HCT116 (cell line): ENCODE data around the gene BYSL. TPM values are rescaled to one million over a fixed set of nuclear protein-coding genes. Genes with fewer than 3 reads are reported as not detected.

Experiments
- ATAC-seq: fragments of 200-7000 bp; cut with Tn5 transposase; 2 replicates; pipeline ENCODE4 v1.9.1; 2020; ENCODE audit warnings: mild to moderate bottlenecking, moderate library complexity
- BruUV-seq: library from RNA; stranded (reverse); fragments of 400-500 nt; replicated peaks from 2 replicates; lab custom pipeline; 2021; lab: Mats Ljungman, UMichigan
- CTCF ChIA-PET: fragments of 300-600 bp; sonication (Branson Sonifier 250); formaldehyde crosslinking; loops from one replicate; lab custom pipeline; 2021; ENCODE audit warnings: antibody characterized with exemption; lab: Charles Lee
- POLR2A ChIA-PET: fragments of 300-600, 350-600 bp; sonication (Branson Sonifier 250); formaldehyde crosslinking; loops from one replicate; lab custom pipeline; 2021; ENCODE audit warnings: antibody characterized with exemption; lab: Charles Lee
- RAD21 ChIA-PET, 2 experiments: fragments of 300-600 bp; sonication (Branson Sonifier 250); formaldehyde crosslinking; loops; one replicate each; lab custom pipeline; 2023; ENCODE audit warnings: low total read pairs in 2 of 2; ENCODE audit not compliant: uncharacterized antibody in 2 of 2, unreplicated experiment in 2 of 2, low non-redundant PET in 1 of 2; lab: Charles Lee
- DNase-seq: peaks from one replicate; pipeline ENCODE4 v3.0.0-alpha.2; 2010; ENCODE audit warnings: low read depth, low spot score
- H2AFZ ChIP-seq: fragments of 200-600 bp; shearing (Covaris generic), sonication (generic); 2 replicates; pipeline ENCODE4 v1.6.1; 2017; ENCODE audit warnings: low read depth, mixed run types, mixed read lengths, antibody characterized with exemption, low read length; ENCODE audit not compliant: poor library complexity, severe bottlenecking
- H3K27ac ChIP-seq: 2 replicates; pipeline ENCODE4 v1.5.1; 2012; ENCODE audit warnings: low read depth, low read length
- H3K27me3 ChIP-seq: fragments of 200-600 bp; sonication (generic); 2 replicates; pipeline ENCODE4 v1.6.1; 2016; ENCODE audit warnings: mixed run types, low read length, mixed read lengths; ENCODE audit not compliant: insufficient read depth
- H3K36me3 ChIP-seq, 2 experiments: fragments of 200-500 bp in 1 of 2; fragments of 200-600 bp in 1 of 2; sonication (Bioruptor generic) in 1 of 2; sonication (generic) in 1 of 2; 2 replicates each; pipeline versions ENCODE4 v1.5.1 to v1.6.1; 2014 to 2016; ENCODE audit warnings: low read length in 2 of 2, inconsistent platforms in 1 of 2, mixed read lengths in 1 of 2, mixed run types in 1 of 2; ENCODE audit not compliant: insufficient read depth in 2 of 2, control insufficient read depth in 1 of 2
- H3K4me1 ChIP-seq, 2 experiments: fragments of 200-600 bp in 1 of 2; sonication (generic) in 1 of 2; 2 replicates each; pipeline versions ENCODE4 v1.5.1 to v1.6.1; 2012 to 2017; ENCODE audit warnings: low read length in 2 of 2, inconsistent platforms in 1 of 2, mild to moderate bottlenecking in 1 of 2, mixed read lengths in 1 of 2, mixed run types in 1 of 2, moderate library complexity in 1 of 2; ENCODE audit not compliant: insufficient read depth in 2 of 2, control insufficient read depth in 1 of 2
- H3K4me2 ChIP-seq: fragments of 200-600 bp; sonication (generic); 2 replicates; pipeline ENCODE4 v1.6.1; 2017; ENCODE audit warnings: mixed run types, low read length, mixed read lengths
- H3K4me3 ChIP-seq, 2 experiments: fragments of 200-600 bp in 1 of 2; sonication (generic) in 1 of 2; replicated peaks in 1 of 2; 2 replicates each; pipeline ENCODE4 v1.5.1; 2011 to 2016; ENCODE audit warnings: low read length in 2 of 2, control low read depth in 1 of 2, low read depth in 1 of 2, mild to moderate bottlenecking in 1 of 2, mixed read lengths in 1 of 2, mixed run types in 1 of 2
- H3K79me2 ChIP-seq: fragments of 200-600 bp; sonication (generic); 2 replicates; pipeline ENCODE4 v1.6.1; 2017; ENCODE audit warnings: mild to moderate bottlenecking, mixed run types, low read length, moderate library complexity, mixed read lengths; ENCODE audit not compliant: insufficient read depth
- H3K9ac ChIP-seq: fragments of 200-600 bp; sonication (generic); 2 replicates; pipeline ENCODE4 v1.6.1; 2016; ENCODE audit warnings: low read length, mixed read lengths
- H3K9me2 ChIP-seq: fragments of 200-600 bp; sonication (generic), shearing (Covaris generic); 2 replicates; pipeline ENCODE4 v1.6.1; 2017; ENCODE audit warnings: mixed run types, mild to moderate bottlenecking, moderate library complexity; ENCODE audit not compliant: insufficient read depth
- H3K9me3 ChIP-seq, 2 experiments: fragments of 200-500 bp in 1 of 2; fragments of 200-600 bp in 1 of 2; sonication (Bioruptor generic) in 1 of 2; sonication (generic) in 1 of 2; 2 replicates each; pipeline ENCODE4 v1.6.1; 2014 to 2017; ENCODE audit warnings: low read length in 2 of 2, mixed read lengths in 2 of 2, inconsistent platforms in 1 of 2, low read depth in 1 of 2, mild to moderate bottlenecking in 1 of 2, mixed run types in 1 of 2, moderate library complexity in 1 of 2; ENCODE audit not compliant: control insufficient read depth in 1 of 2, insufficient read depth in 1 of 2
- H4K20me1 ChIP-seq: fragments of 200-600 bp; sonication (generic), shearing (Covaris generic); 2 replicates; pipeline ENCODE4 v1.6.1; 2017; ENCODE audit warnings: mixed run types, mild to moderate bottlenecking, moderate library complexity; ENCODE audit not compliant: insufficient read depth
- CEBPB ChIP-seq: IDR thresholded peaks from 2 replicates; pipeline ENCODE4 v1.6.1; 2012; ENCODE audit warnings: low read depth
- EGR1 ChIP-seq: IDR thresholded peaks from 2 replicates; pipeline ENCODE4 v1.6.1; 2012; ENCODE audit warnings: low read depth
- POLR2A ChIP-seq: IDR thresholded peaks from 2 replicates; pipeline ENCODE4 v1.7.0; 2011; ENCODE audit warnings: borderline replicate concordance; ENCODE audit not compliant: insufficient read depth, insufficient read length; ENCODE audit errors: extremely low read depth
- RAD21 ChIP-seq: IDR thresholded peaks from 2 replicates; pipeline ENCODE4 v1.6.1; 2012; ENCODE audit warnings: low read depth, mild to moderate bottlenecking
- SRF ChIP-seq: IDR thresholded peaks from 2 replicates; pipeline ENCODE4 v1.6.1; 2012; ENCODE audit warnings: low read depth
- TCF7L2 ChIP-seq: IDR thresholded peaks from 2 replicates; pipeline ENCODE4 v1.7.0; 2011; ENCODE audit warnings: borderline replicate concordance, inconsistent platforms; ENCODE audit not compliant: insufficient read depth, insufficient read length; ENCODE audit errors: extremely low read depth
- YY1 ChIP-seq: IDR thresholded peaks from 2 replicates; pipeline ENCODE4 v1.6.1; 2011; ENCODE audit warnings: low read length, low read depth, moderate library complexity, mild to moderate bottlenecking; ENCODE audit not compliant: insufficient replicate concordance; ENCODE audit errors: extremely low read depth
- ZFX ChIP-seq: fragments of 450-650 bp; IDR thresholded peaks from 2 replicates; pipeline ENCODE4 v1.6.1; 2017
- intact Hi-C: fragments of 100-400 bp; cut with micrococcal nuclease; formaldehyde crosslinking; loops from 2 replicates; pipeline ENCODE4 v1.10.0; 2022
- total RNA-seq: library from RNA; stranded (reverse); gene quantifications from one replicate; pipeline ENCODE4 v1.2.1, GENCODE V29; 2021; ENCODE audit not compliant: unreplicated experiment
- TF ChIP-seq, protein P1 (sequence below): IDR thresholded peaks from 2 replicates; pipeline ENCODE4 v1.6.1; 2012; ENCODE audit warnings: low read depth
- TF ChIP-seq, protein P2 (sequence below), 3 experiments: fragments of 200-600 bp in 1 of 3; sonication (generic) in 1 of 3; IDR thresholded peaks in 2 of 3; conservative IDR thresholded peaks in 1 of 3; 2 replicates each; pipeline ENCODE4 v1.5.1; 2012 to 2017; ENCODE audit warnings: low read depth in 2 of 3, low read length in 2 of 3, antibody characterized with exemption in 1 of 3, borderline replicate concordance in 1 of 3, control low read depth in 1 of 3, mild to moderate bottlenecking in 1 of 3, mixed read lengths in 1 of 3, mixed run types in 1 of 3, moderate library complexity in 1 of 3; ENCODE audit not compliant: insufficient read depth in 1 of 3

BYSL gene
- total RNA-seq, 1 experiment from 2014 or later = 55.7 TPM

DNA sequence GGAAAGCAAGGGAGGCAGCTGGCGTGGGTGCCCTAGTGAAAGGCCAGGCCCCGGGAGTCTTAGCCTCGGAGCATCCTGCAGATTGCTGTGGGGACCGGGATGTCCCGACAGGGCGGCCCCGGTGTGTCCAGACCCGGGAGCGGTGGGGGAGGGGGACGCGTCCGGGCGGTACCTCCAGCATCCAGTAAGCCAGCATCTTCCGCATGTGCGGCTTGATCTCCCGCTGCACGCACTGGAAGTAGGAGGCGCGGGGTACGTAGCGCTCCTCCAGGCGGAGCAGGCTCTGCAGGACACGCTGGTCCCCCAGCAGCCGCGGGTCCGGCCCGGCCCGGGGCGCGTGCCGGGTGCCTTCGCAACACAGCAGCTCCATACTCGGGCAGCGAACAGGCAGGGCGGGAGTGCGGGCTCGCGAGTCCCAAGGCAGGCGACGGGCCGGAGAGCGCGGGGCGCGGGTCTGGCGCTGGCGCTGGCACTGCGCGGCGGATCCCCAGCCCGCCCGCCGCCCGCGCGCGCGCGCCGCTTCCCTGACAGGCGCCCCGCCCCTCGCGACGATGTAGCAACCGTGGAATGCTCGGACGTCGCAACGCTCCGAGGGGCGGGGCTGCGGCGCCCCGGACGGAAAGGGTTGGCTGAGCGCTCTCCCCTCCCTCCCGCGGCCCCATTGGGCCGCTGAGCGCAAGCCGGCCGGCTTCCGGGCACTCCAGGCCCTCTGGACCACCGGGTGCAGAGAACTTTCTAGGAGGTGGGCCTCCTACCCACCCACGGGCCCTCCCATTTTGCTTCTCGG lies 20.2 kb downstream of the BYSL start, which contains the start of gene CCND3 (continued):
- TF ChIP-seq, protein P1, sequence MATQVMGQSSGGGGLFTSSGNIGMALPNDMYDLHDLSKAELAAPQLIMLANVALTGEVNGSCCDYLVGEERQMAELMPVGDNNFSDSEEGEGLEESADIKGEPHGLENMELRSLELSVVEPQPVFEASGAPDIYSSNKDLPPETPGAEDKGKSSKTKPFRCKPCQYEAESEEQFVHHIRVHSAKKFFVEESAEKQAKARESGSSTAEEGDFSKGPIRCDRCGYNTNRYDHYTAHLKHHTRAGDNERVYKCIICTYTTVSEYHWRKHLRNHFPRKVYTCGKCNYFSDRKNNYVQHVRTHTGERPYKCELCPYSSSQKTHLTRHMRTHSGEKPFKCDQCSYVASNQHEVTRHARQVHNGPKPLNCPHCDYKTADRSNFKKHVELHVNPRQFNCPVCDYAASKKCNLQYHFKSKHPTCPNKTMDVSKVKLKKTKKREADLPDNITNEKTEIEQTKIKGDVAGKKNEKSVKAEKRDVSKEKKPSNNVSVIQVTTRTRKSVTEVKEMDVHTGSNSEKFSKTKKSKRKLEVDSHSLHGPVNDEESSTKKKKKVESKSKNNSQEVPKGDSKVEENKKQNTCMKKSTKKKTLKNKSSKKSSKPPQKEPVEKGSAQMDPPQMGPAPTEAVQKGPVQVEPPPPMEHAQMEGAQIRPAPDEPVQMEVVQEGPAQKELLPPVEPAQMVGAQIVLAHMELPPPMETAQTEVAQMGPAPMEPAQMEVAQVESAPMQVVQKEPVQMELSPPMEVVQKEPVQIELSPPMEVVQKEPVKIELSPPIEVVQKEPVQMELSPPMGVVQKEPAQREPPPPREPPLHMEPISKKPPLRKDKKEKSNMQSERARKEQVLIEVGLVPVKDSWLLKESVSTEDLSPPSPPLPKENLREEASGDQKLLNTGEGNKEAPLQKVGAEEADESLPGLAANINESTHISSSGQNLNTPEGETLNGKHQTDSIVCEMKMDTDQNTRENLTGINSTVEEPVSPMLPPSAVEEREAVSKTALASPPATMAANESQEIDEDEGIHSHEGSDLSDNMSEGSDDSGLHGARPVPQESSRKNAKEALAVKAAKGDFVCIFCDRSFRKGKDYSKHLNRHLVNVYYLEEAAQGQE = no peak
- TF ChIP-seq RAD21 (no peak), ZFX (peak; percentile 40; the same call in 1 of the 2 replicates)

DNA sequence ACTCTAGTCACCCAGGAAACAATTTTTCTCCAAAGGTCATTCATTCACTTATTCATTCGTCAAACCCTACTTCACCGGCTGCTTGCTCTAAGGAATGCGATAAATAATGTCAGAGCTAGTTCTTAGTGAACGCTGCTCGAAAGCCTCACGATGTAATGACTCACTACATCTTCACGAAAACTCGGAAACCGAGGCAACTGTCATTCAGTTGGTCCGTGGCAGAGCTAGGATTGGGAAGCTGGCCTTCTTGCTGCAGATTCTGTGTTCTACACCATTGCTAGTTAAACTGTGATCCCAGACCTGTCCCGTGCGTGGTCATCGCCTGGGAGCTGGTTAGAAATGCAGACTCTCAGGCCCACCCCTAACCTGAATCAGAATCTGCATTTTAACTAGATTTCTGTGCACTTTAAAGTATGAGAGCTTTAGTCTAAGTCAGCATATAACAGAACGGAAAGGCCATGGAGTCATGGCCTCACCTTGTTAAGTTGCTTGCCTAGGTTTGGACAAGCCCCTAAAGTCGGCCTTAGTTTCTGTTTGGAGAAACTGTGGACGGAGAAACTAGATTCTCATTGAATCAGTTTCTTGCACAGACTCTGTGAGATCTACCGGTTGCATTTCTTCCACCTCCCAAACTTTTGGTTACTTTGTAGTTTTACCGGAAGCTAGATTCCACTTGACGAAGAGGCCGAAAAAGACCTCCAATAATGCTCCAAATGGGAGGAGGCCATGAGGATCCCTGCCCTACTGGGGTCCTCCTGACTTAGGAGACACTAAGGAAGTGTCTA lies 21.0 kb downstream of the BYSL start:
- Histone ChIP-seq H2AFZ (peak overlapping the region; percentile 78), H3K27ac (peak overlapping the region; percentile 43; the same call in 1 of the 2 replicates), H3K79me2 (no peaks in the 10 kb centered on the region; the same call in 1 of the 2 replicates), H3K4me1 (peaks cover 12 to 31% of the 10 kb centered on the region in 2 experiments; a peak in 3 of 4 replicates), H3K4me2 (peak overlapping the region; percentile 84), H3K36me3 (no peaks in the 10 kb centered on the region; a peak in 1 of 4 replicates), H3K27me3 (no peaks in the 10 kb centered on the region), H3K9ac (peak overlapping the region; percentile 48), H3K9me3 (no peaks in the 10 kb centered on the region), H3K4me3 (peak overlapping the region; percentile 81 to 88), H4K20me1 (no peaks in the 10 kb centered on the region), H3K9me2 (no peaks in the 10 kb centered on the region)
- DNase-seq (no peak), ATAC-seq (peak; percentile 11)
- TF ChIP-seq SRF = no peak
- TF ChIP-seq POLR2A = no peak
- TF ChIP-seq TCF7L2 = no peak
- no peak for TF ChIP-seq CEBPB
- TF ChIP-seq ZFX = no peak
- TF ChIP-seq YY1 = no peak
- 0 out of 2 replicates have a peak, but pooled peaks have one; percentile 21 for TF ChIP-seq EGR1
- TF ChIP-seq, protein P2, sequence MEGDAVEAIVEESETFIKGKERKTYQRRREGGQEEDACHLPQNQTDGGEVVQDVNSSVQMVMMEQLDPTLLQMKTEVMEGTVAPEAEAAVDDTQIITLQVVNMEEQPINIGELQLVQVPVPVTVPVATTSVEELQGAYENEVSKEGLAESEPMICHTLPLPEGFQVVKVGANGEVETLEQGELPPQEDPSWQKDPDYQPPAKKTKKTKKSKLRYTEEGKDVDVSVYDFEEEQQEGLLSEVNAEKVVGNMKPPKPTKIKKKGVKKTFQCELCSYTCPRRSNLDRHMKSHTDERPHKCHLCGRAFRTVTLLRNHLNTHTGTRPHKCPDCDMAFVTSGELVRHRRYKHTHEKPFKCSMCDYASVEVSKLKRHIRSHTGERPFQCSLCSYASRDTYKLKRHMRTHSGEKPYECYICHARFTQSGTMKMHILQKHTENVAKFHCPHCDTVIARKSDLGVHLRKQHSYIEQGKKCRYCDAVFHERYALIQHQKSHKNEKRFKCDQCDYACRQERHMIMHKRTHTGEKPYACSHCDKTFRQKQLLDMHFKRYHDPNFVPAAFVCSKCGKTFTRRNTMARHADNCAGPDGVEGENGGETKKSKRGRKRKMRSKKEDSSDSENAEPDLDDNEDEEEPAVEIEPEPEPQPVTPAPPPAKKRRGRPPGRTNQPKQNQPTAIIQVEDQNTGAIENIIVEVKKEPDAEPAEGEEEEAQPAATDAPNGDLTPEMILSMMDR (IDR thresholded peaks at IDR 0.05 in 2 of 3, conservative IDR thresholded peaks at IDR 0.05 in 1 of 3; ENCODE audit: borderline replicate concordance in 1 of 3, insufficient read depth in 1 of 3, low read depth in 2 of 3, low read length in 2 of 3) = no peak
- POLR2A ChIA-PET = interaction anchor here (0.9 kb wide), 1 partner anchor 108 kb away, joined by 3 read pairs; no protein-coding TSS in a partner anchor
- RAD21 ChIA-PET = no interaction called here
- CTCF ChIA-PET = interaction anchor here (1.5 to 4.8 kb wide), 3 partner anchors 20 to 156 kb away, joined by 3 to 23 read pairs (median 4); partner anchors contain the start of genes BYSL, MED20 and TOMM6
- TSS peak; percentile 80 for BruUV-seq
- intact Hi-C loops = loop anchor here (5.0 kb wide), 1 partner anchor 100 kb away; no protein-coding TSS in a partner anchor
